HG02884 (cell line): Measurements from ENCODE around the gene NFIX.
"Not testable (repeated sequence)": the region's sequence is repeated elsewhere in the genome, so short reads cannot be mapped to it uniquely, and the experiment has no call there.

Experiments
- ATAC-seq: cut with Tn5 transposase; IDR thresholded peaks from one replicate; pipeline ENCODE4 v1.9.1; 2021; ENCODE audit warnings: mild to moderate bottlenecking, moderate library complexity; ENCODE audit not compliant: unreplicated experiment

Gene NFIX

GRCh38 chr19:12957389-12957952 lies 37.8 kb upstream of the NFIX start:
- ATAC-seq = not testable (repeated sequence)

- ATAC-seq = no peak
These were observed 35.8 kb upstream of the NFIX start for GRCh38 chr19:12959481-12959880.

GRCh38 chr19:12965017-12965811 lies 30.1 kb upstream of the NFIX start:
- ATAC-seq = no peak

GRCh38 chr19:12965812-12966135 lies 29.5 kb upstream of the NFIX start:
- ATAC-seq = no peak

- no peak for ATAC-seq
These were observed 27.4 kb upstream of the NFIX start for GRCh38 chr19:12967907-12968306.

GRCh38 chr19:12969292-12969988 lies 25.8 kb upstream of the NFIX start, which contains the start of gene DAND5:
Gene DAND5 (plus strand): TSS chr19:12969576. CDS start chr19:12969661, 85 bp downstream.
- ATAC-seq = no peak

GRCh38 chr19:12970070-12970820 lies 25.0 kb upstream of the NFIX start:
- no peak for ATAC-seq

GRCh38 chr19:12973236-12973635 lies 22.0 kb upstream of the NFIX start:
- no peak for ATAC-seq

- ATAC-seq = no peak
These were observed 20.7 kb upstream of the NFIX start for GRCh38 chr19:12974301-12975220.

- no peak for ATAC-seq
These were observed 20.0 kb upstream of the NFIX start for GRCh38 chr19:12975221-12975741.

- not testable (repeated sequence) for ATAC-seq
These were observed 19.2 kb upstream of the NFIX start for GRCh38 chr19:12976109-12976508.

GRCh38 chr19:12979974-12980373 lies 15.3 kb upstream of the NFIX start:
- ATAC-seq = no peak

GRCh38 chr19:12982648-12983047 lies 12.6 kb upstream of the NFIX start:
- ATAC-seq = no peak

GRCh38 chr19:12983091-12983490 lies 12.2 kb upstream of the NFIX start:
- no peak for ATAC-seq

GRCh38 chr19:12983542-12984142 lies 11.6 kb upstream of the NFIX start:
- ATAC-seq = no peak

GRCh38 chr19:12984143-12984627 lies 11.1 kb upstream of the NFIX start:
- no peak for ATAC-seq

- no peak for ATAC-seq
These were observed 10.6 kb upstream of the NFIX start for GRCh38 chr19:12984683-12985048.

GRCh38 chr19:12985049-12985776 lies 10.1 kb upstream of the NFIX start:
- no peak for ATAC-seq

- ATAC-seq = no peak
These were observed 8.5 kb upstream of the NFIX start for GRCh38 chr19:12986726-12987125.
